A673 (cell line): ENCODE results near the gene FRS3.

Experiments
- CTCF ChIP-seq: fragments of 300-800, 200-600 bp; sonication (generic); conservative IDR thresholded peaks from 2 replicates; pipeline ENCODE4 v1.5.1; 2017; ENCODE audit warnings: low read depth, mild to moderate bottlenecking, antibody characterized with exemption, low read length, moderate library complexity, mixed read lengths
- EZH2 ChIP-seq: fragments of 200-600 bp; sonication (generic); IDR thresholded peaks from 2 replicates; pipeline ENCODE4 v1.6.1; 2017; ENCODE audit warnings: borderline replicate concordance, low read depth, mild to moderate bottlenecking, mixed read lengths, antibody characterized with exemption, low read length; ENCODE audit not compliant: poor library complexity, severe bottlenecking

- TF ChIP-seq CTCF, result no peak
- TF ChIP-seq EZH2, result no peak
Observed at GRCh38 chr6:41759106-41759904, 20.4 kb downstream of the FRS3 start.
